IPS-15b (cell line): Measurements from ENCODE around the gene GALNT10.

Experiments used
- H3K27me3 ChIP-seq: one replicate; pipeline ENCODE4 v1.6.1; 2013; ENCODE audit warnings: low read length; ENCODE audit not compliant: control insufficient read depth, insufficient read depth
- H3K36me3 ChIP-seq: one replicate; pipeline ENCODE4 v1.6.1; 2013; ENCODE audit warnings: low read length; ENCODE audit not compliant: control insufficient read depth, insufficient read depth
- H3K4me1 ChIP-seq: one replicate; pipeline ENCODE4 v1.6.1; 2013; ENCODE audit warnings: mild to moderate bottlenecking, low read length; ENCODE audit not compliant: control insufficient read depth, insufficient read depth
- H3K4me3 ChIP-seq: one replicate; pipeline ENCODE4 v1.5.1; 2013; ENCODE audit warnings: low read depth, low read length
- H3K9ac ChIP-seq: one replicate; pipeline ENCODE4 v1.6.1; 2013; ENCODE audit warnings: low read depth, mild to moderate bottlenecking, low read length
- H3K9me3 ChIP-seq: one replicate; pipeline ENCODE4 v1.6.1; 2013; ENCODE audit warnings: mild to moderate bottlenecking, low read length; ENCODE audit not compliant: control insufficient read depth, insufficient read depth

The GALNT10 gene

GRCh38 chr5:154228696-154229095 lies 38.2 kb downstream of the GALNT10 start:
- Histone ChIP-seq H3K4me1 (no peaks in the 10 kb centered on the region), H3K36me3 (no peaks in the 10 kb centered on the region), H3K9me3 (no peaks in the 10 kb centered on the region), H3K4me3 (no peak overlapping the region), H3K27me3 (no peaks in the 10 kb centered on the region), H3K9ac (no peak overlapping the region)

GRCh38 chr5:154230526-154230925 lies 40.0 kb downstream of the GALNT10 start:
- Histone ChIP-seq H3K9me3 (no peaks in the 10 kb centered on the region), H3K36me3 (no peaks in the 10 kb centered on the region), H3K4me1 (no peaks in the 10 kb centered on the region), H3K4me3 (no peak overlapping the region), H3K27me3 (no peaks in the 10 kb centered on the region), H3K9ac (no peak overlapping the region)

GRCh38 chr5:154234551-154234950 lies 44.0 kb downstream of the GALNT10 start:
- no peaks in the 10 kb centered on the region for H3K27me3 ChIP-seq
- H3K9ac ChIP-seq: no peak overlapping the region
- no peaks in the 10 kb centered on the region for H3K36me3 ChIP-seq
- H3K4me3 ChIP-seq: no peak overlapping the region
- no peaks in the 10 kb centered on the region for H3K9me3 ChIP-seq
- H3K4me1 ChIP-seq: peaks cover 7% of the 10 kb centered on the region

- H3K9me3 ChIP-seq: no peaks in the 10 kb centered on the region
- no peaks in the 10 kb centered on the region for H3K27me3 ChIP-seq
Observed at GRCh38 chr5:154236011-154236410, 45.5 kb downstream of the GALNT10 start.

GRCh38 chr5:154236536-154237375 lies 46.2 kb downstream of the GALNT10 start:
- Histone ChIP-seq H3K4me1 (peaks cover 7% of the 10 kb centered on the region), H3K4me3 (no peak overlapping the region), H3K9me3 (no peaks in the 10 kb centered on the region), H3K36me3 (no peaks in the 10 kb centered on the region), H3K27me3 (no peaks in the 10 kb centered on the region), H3K9ac (no peak overlapping the region)

More at GRCh38 chr5:154236011-154236410, 45.5 kb downstream of the GALNT10 start:
- Histone ChIP-seq H3K9ac (no peak overlapping the region), H3K4me1 (peaks cover 7% of the 10 kb centered on the region), H3K4me3 (no peak overlapping the region), H3K36me3 (no peaks in the 10 kb centered on the region)

GRCh38 chr5:154237376-154237743 lies 46.8 kb downstream of the GALNT10 start:
- Histone ChIP-seq H3K9me3 (no peaks in the 10 kb centered on the region), H3K36me3 (no peaks in the 10 kb centered on the region), H3K27me3 (no peaks in the 10 kb centered on the region), H3K4me3 (no peak overlapping the region), H3K4me1 (peaks cover 7% of the 10 kb centered on the region), H3K9ac (no peak overlapping the region)

GRCh38 chr5:154237946-154238345 lies 47.4 kb downstream of the GALNT10 start:
- H3K9me3 ChIP-seq: no peaks in the 10 kb centered on the region
- H3K36me3 ChIP-seq: no peaks in the 10 kb centered on the region
- H3K9ac ChIP-seq: no peak overlapping the region
- peaks cover 7% of the 10 kb centered on the region for H3K4me1 ChIP-seq
- H3K27me3 ChIP-seq: no peaks in the 10 kb centered on the region
- H3K4me3 ChIP-seq: no peak overlapping the region

GRCh38 chr5:154238776-154239481 lies 48.4 kb downstream of the GALNT10 start:
- no peaks in the 10 kb centered on the region for H3K36me3 ChIP-seq
- no peaks in the 10 kb centered on the region for H3K27me3 ChIP-seq
- H3K4me3 ChIP-seq: no peak overlapping the region
- H3K4me1 ChIP-seq: peaks cover 7% of the 10 kb centered on the region
- H3K9ac ChIP-seq: no peak overlapping the region
- no peaks in the 10 kb centered on the region for H3K9me3 ChIP-seq

- Histone ChIP-seq H3K9me3 (no peaks in the 10 kb centered on the region), H3K27me3 (no peaks in the 10 kb centered on the region), H3K36me3 (no peaks in the 10 kb centered on the region), H3K4me3 (no peak overlapping the region), H3K4me1 (peaks cover 7% of the 10 kb centered on the region), H3K9ac (no peak overlapping the region)
Observed at GRCh38 chr5:154240595-154240994, 50.1 kb downstream of the GALNT10 start.

GRCh38 chr5:154241021-154241420 lies 50.5 kb downstream of the GALNT10 start:
- H3K36me3 ChIP-seq: no peaks in the 10 kb centered on the region
- no peak overlapping the region for H3K4me3 ChIP-seq

GRCh38 chr5:154242442-154242841 lies 51.9 kb downstream of the GALNT10 start:
- H3K4me3 ChIP-seq: no peak overlapping the region
- H3K36me3 ChIP-seq: no peaks in the 10 kb centered on the region
- no peaks in the 10 kb centered on the region for H3K9me3 ChIP-seq
- no peaks in the 10 kb centered on the region for H3K27me3 ChIP-seq
- H3K4me1 ChIP-seq: peaks cover 7% of the 10 kb centered on the region
- no peak overlapping the region for H3K9ac ChIP-seq

More at GRCh38 chr5:154241021-154241420, 50.5 kb downstream of the GALNT10 start:
- Histone ChIP-seq H3K4me1 (peaks cover 7% of the 10 kb centered on the region), H3K9me3 (no peaks in the 10 kb centered on the region), H3K9ac (no peak overlapping the region), H3K27me3 (no peaks in the 10 kb centered on the region)

- no peaks in the 10 kb centered on the region for H3K36me3 ChIP-seq
- no peaks in the 10 kb centered on the region for H3K27me3 ChIP-seq
- no peak overlapping the region for H3K9ac ChIP-seq
- peaks cover 7% of the 10 kb centered on the region for H3K4me1 ChIP-seq
- no peak overlapping the region for H3K4me3 ChIP-seq
- no peaks in the 10 kb centered on the region for H3K9me3 ChIP-seq
Observed at GRCh38 chr5:154242964-154243376, 52.4 kb downstream of the GALNT10 start.
